ENCODE measurements around the gene PDZK1.
"Not testable (repeated sequence)": the region's sequence is repeated elsewhere in the genome, so short reads cannot be mapped to it uniquely, and the experiment has no call there.

Gene PDZK1

GRCh38 chr1:145689922-145690321, 17.2 kb downstream of the PDZK1 start:
- Histone ChIP-seq H3K4me1 (ENCODE audit: control insufficient read depth, insufficient read depth, low read length) (no peaks in the 10 kb centered on the region), H3K27ac (ENCODE audit: low read length) (no peak overlapping the region), H3K9me3 (ENCODE audit: control insufficient read depth in 2 of 2, low read length in 2 of 2) (no peaks in the 10 kb centered on the region), H3K4me3 (ENCODE audit: low read length in 2 of 2) (no peak overlapping the region), H3K9ac (ENCODE audit: low read length in 2 of 2) (no peak overlapping the region), H3K36me3 (ENCODE audit: control insufficient read depth in 2 of 2, insufficient read depth in 2 of 2, low read length in 2 of 2) (no peaks in the 10 kb centered on the region), H3K27me3 (ENCODE audit: control insufficient read depth in 1 of 2, insufficient read depth in 2 of 2, low read length in 2 of 2) (no peaks in the 10 kb centered on the region)

GRCh38 chr1:145688924-145689323, 18.2 kb downstream of the PDZK1 start:
- Histone ChIP-seq H3K4me3 (ENCODE audit: low read length in 2 of 2) (no peak overlapping the region), H3K9me3 (ENCODE audit: control insufficient read depth in 2 of 2, low read length in 2 of 2) (no peaks in the 10 kb centered on the region), H3K27me3 (ENCODE audit: control insufficient read depth in 1 of 2, insufficient read depth in 2 of 2, low read length in 2 of 2) (no peaks in the 10 kb centered on the region), H3K4me1 (ENCODE audit: control insufficient read depth, insufficient read depth, low read length) (no peaks in the 10 kb centered on the region), H3K9ac (ENCODE audit: low read length in 2 of 2) (no peak overlapping the region), H3K27ac (ENCODE audit: low read length) (no peak overlapping the region), H3K36me3 (ENCODE audit: control insufficient read depth in 2 of 2, insufficient read depth in 2 of 2, low read length in 2 of 2) (no peaks in the 10 kb centered on the region)

- no peaks in the 10 kb centered on the region for H3K9me3 ChIP-seq (ENCODE audit: control insufficient read depth in 2 of 2, low read length in 2 of 2)
Observed at GRCh38 chr1:145688328-145688727, 18.8 kb downstream of the PDZK1 start.

GRCh38 chr1:145686078-145686477, 21.1 kb downstream of the PDZK1 start:
- not testable (repeated sequence) for H3K36me3 ChIP-seq (ENCODE audit: control insufficient read depth in 2 of 2, insufficient read depth in 2 of 2, low read length in 2 of 2); H3K27me3 ChIP-seq (ENCODE audit: control insufficient read depth in 1 of 2, insufficient read depth in 2 of 2, low read length in 2 of 2); H3K9me3 ChIP-seq (ENCODE audit: control insufficient read depth in 2 of 2, low read length in 2 of 2); H3K27ac ChIP-seq (ENCODE audit: low read length); H3K4me1 ChIP-seq (ENCODE audit: control insufficient read depth, insufficient read depth, low read length); H3K4me3 ChIP-seq (ENCODE audit: low read length in 2 of 2); H3K9ac ChIP-seq (ENCODE audit: low read length in 2 of 2)

More at GRCh38 chr1:145688328-145688727, 18.8 kb downstream of the PDZK1 start:
- H3K27ac ChIP-seq (ENCODE audit: low read length), result no peak overlapping the region
- no peak overlapping the region for H3K9ac ChIP-seq (ENCODE audit: low read length in 2 of 2)
- H3K36me3 ChIP-seq (ENCODE audit: control insufficient read depth in 2 of 2, insufficient read depth in 2 of 2, low read length in 2 of 2), result no peaks in the 10 kb centered on the region
- no peaks in the 10 kb centered on the region for H3K4me1 ChIP-seq (ENCODE audit: control insufficient read depth, insufficient read depth, low read length)
- no peaks in the 10 kb centered on the region for H3K27me3 ChIP-seq (ENCODE audit: control insufficient read depth in 1 of 2, insufficient read depth in 2 of 2, low read length in 2 of 2)
- no peak overlapping the region for H3K4me3 ChIP-seq (ENCODE audit: low read length in 2 of 2)

- not testable (repeated sequence) for H3K9ac ChIP-seq (ENCODE audit: low read length in 2 of 2); H3K27ac ChIP-seq (ENCODE audit: low read length); H3K4me1 ChIP-seq (ENCODE audit: control insufficient read depth, insufficient read depth, low read length); H3K36me3 ChIP-seq (ENCODE audit: control insufficient read depth in 2 of 2, insufficient read depth in 2 of 2, low read length in 2 of 2); H3K9me3 ChIP-seq (ENCODE audit: control insufficient read depth in 2 of 2, low read length in 2 of 2); H3K27me3 ChIP-seq (ENCODE audit: control insufficient read depth in 1 of 2, insufficient read depth in 2 of 2, low read length in 2 of 2); H3K4me3 ChIP-seq (ENCODE audit: low read length in 2 of 2)
Observed at GRCh38 chr1:145684858-145685257, 22.3 kb downstream of the PDZK1 start.

- H3K4me3 ChIP-seq (ENCODE audit: low read length in 2 of 2); H3K27me3 ChIP-seq (ENCODE audit: control insufficient read depth in 1 of 2, insufficient read depth in 2 of 2, low read length in 2 of 2): not testable (repeated sequence)
Observed at GRCh38 chr1:145673217-145673616, 34.0 kb downstream of the PDZK1 start.

GRCh38 chr1:145670995-145671745, 36.0 kb downstream of the PDZK1 start:
- H3K36me3 ChIP-seq (ENCODE audit: control insufficient read depth in 2 of 2, insufficient read depth in 2 of 2, low read length in 2 of 2); H3K27me3 ChIP-seq (ENCODE audit: control insufficient read depth in 1 of 2, insufficient read depth in 2 of 2, low read length in 2 of 2); H3K27ac ChIP-seq (ENCODE audit: low read length); H3K9me3 ChIP-seq (ENCODE audit: control insufficient read depth in 2 of 2, low read length in 2 of 2); H3K4me3 ChIP-seq (ENCODE audit: low read length in 2 of 2); H3K4me1 ChIP-seq (ENCODE audit: control insufficient read depth, insufficient read depth, low read length); H3K9ac ChIP-seq (ENCODE audit: low read length in 2 of 2): not testable (repeated sequence)

More at GRCh38 chr1:145673217-145673616, 34.0 kb downstream of the PDZK1 start:
- H3K4me1 ChIP-seq (ENCODE audit: control insufficient read depth, insufficient read depth, low read length); H3K36me3 ChIP-seq (ENCODE audit: control insufficient read depth in 2 of 2, insufficient read depth in 2 of 2, low read length in 2 of 2); H3K27ac ChIP-seq (ENCODE audit: low read length); H3K9me3 ChIP-seq (ENCODE audit: control insufficient read depth in 2 of 2, low read length in 2 of 2); H3K9ac ChIP-seq (ENCODE audit: low read length in 2 of 2): not testable (repeated sequence)

GRCh38 chr1:145665015-145665414, 42.2 kb downstream of the PDZK1 start:
- not testable (repeated sequence) for H3K27me3 ChIP-seq (ENCODE audit: control insufficient read depth in 1 of 2, insufficient read depth in 2 of 2, low read length in 2 of 2); H3K9me3 ChIP-seq (ENCODE audit: control insufficient read depth in 2 of 2, low read length in 2 of 2); H3K4me1 ChIP-seq (ENCODE audit: control insufficient read depth, insufficient read depth, low read length); H3K36me3 ChIP-seq (ENCODE audit: control insufficient read depth in 2 of 2, insufficient read depth in 2 of 2, low read length in 2 of 2); H3K9ac ChIP-seq (ENCODE audit: low read length in 2 of 2); H3K27ac ChIP-seq (ENCODE audit: low read length); H3K4me3 ChIP-seq (ENCODE audit: low read length in 2 of 2)

- not testable (repeated sequence) for H3K9ac ChIP-seq (ENCODE audit: low read length in 2 of 2); H3K36me3 ChIP-seq (ENCODE audit: control insufficient read depth in 2 of 2, insufficient read depth in 2 of 2, low read length in 2 of 2); H3K9me3 ChIP-seq (ENCODE audit: control insufficient read depth in 2 of 2, low read length in 2 of 2); H3K27me3 ChIP-seq (ENCODE audit: control insufficient read depth in 1 of 2, insufficient read depth in 2 of 2, low read length in 2 of 2); H3K4me1 ChIP-seq (ENCODE audit: control insufficient read depth, insufficient read depth, low read length); H3K27ac ChIP-seq (ENCODE audit: low read length); H3K4me3 ChIP-seq (ENCODE audit: low read length in 2 of 2)
Observed at GRCh38 chr1:145662502-145662901, 44.7 kb downstream of the PDZK1 start.

GRCh38 chr1:145656245-145656943, 50.8 kb downstream of the PDZK1 start:
- H3K9ac ChIP-seq (ENCODE audit: low read length in 2 of 2); H3K27ac ChIP-seq (ENCODE audit: low read length); H3K4me3 ChIP-seq (ENCODE audit: low read length in 2 of 2); H3K27me3 ChIP-seq (ENCODE audit: control insufficient read depth in 1 of 2, insufficient read depth in 2 of 2, low read length in 2 of 2); H3K9me3 ChIP-seq (ENCODE audit: control insufficient read depth in 2 of 2, low read length in 2 of 2); H3K36me3 ChIP-seq (ENCODE audit: control insufficient read depth in 2 of 2, insufficient read depth in 2 of 2, low read length in 2 of 2); H3K4me1 ChIP-seq (ENCODE audit: control insufficient read depth, insufficient read depth, low read length): not testable (repeated sequence)

- not testable (repeated sequence) for H3K27ac ChIP-seq (ENCODE audit: low read length); H3K9me3 ChIP-seq (ENCODE audit: control insufficient read depth in 2 of 2, low read length in 2 of 2); H3K4me1 ChIP-seq (ENCODE audit: control insufficient read depth, insufficient read depth, low read length); H3K27me3 ChIP-seq (ENCODE audit: control insufficient read depth in 1 of 2, insufficient read depth in 2 of 2, low read length in 2 of 2); H3K4me3 ChIP-seq (ENCODE audit: low read length in 2 of 2); H3K9ac ChIP-seq (ENCODE audit: low read length in 2 of 2); H3K36me3 ChIP-seq (ENCODE audit: control insufficient read depth in 2 of 2, insufficient read depth in 2 of 2, low read length in 2 of 2)
Observed at GRCh38 chr1:145643990-145644389, 63.2 kb downstream of the PDZK1 start.

All from stomach smooth muscle (tissue), 2 donors.